HG03378 (cell line): Measurements from ENCODE around the gene BUB3.
A peak's percentile ranks its signal among the peaks of the same experiment; 100 is the strongest.
"Not testable (repeated sequence)": the region's sequence is repeated elsewhere in the genome, so short reads cannot be mapped to it uniquely, and the experiment has no call there.

Source experiments
- ATAC-seq: cut with Tn5 transposase; IDR thresholded peaks from one replicate; pipeline ENCODE4 v1.9.1; 2021; ENCODE audit warnings: mild to moderate bottlenecking, moderate library complexity; ENCODE audit not compliant: unreplicated experiment

Gene BUB3

GRCh38 chr10:123153486-123154091 is 613 bp upstream of the BUB3 start:
- ATAC-seq, result no peak

DNA sequence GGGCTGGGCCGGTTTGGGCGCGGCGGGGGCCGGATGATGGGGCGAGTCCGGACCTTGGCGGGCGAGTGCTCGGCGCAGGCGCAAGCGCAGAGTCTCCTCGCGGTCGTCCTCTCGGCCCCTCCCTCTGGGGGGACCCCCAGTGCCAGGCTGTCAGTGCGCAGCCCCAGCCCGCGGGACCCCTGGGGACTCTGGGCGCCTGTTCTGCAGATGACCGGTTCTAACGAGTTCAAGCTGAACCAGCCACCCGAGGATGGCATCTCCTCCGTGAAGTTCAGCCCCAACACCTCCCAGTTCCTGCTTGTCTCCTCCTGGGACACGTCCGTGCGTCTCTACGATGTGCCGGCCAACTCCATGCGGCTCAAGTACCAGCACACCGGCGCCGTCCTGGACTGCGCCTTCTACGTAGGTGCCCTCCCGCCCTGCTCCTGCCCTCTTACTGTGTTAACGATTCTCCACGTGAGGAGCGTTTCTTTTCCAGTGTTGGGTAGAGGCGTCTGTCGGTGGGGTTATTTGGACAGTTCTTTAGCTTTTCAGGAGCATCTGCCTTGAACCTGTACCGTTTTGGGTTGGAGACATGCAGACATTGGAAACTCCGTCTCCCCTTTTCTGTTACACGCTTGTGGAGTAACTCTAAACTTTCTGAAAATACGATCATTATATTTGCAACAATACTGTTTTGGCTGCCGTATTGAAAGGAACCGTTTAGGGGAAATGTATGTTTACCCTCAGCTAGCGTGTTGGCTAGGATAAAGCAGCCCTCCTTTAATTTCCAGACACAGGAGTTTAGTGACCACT is 706 bp downstream of the BUB3 start:
- peak; percentile 26 for ATAC-seq

DNA sequence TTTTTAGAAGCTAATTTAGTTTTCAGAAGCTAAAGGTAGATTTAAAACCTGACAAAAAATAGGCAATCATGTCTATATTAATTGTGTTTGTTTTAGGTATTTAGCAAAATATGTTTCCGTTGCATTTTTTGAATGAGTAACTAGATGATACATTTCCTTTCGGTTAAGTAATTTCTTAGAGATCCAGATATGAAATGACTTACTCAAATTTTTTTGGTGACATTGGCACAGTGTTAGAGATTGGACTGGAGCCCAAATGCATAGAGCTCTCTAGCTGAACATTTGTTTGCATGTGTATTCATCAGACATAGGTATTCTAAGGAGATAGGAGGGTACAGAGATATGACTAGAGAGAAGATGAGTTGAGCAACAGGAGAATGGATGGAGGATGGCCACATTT is 1.9 kb downstream of the BUB3 start:
- ATAC-seq, result no peak

GRCh38 chr10:123157210-123157609 is 3.0 kb downstream of the BUB3 start:
- no peak for ATAC-seq

GRCh38 chr10:123158682-123159081 is 4.5 kb downstream of the BUB3 start:
- no peak for ATAC-seq

DNA sequence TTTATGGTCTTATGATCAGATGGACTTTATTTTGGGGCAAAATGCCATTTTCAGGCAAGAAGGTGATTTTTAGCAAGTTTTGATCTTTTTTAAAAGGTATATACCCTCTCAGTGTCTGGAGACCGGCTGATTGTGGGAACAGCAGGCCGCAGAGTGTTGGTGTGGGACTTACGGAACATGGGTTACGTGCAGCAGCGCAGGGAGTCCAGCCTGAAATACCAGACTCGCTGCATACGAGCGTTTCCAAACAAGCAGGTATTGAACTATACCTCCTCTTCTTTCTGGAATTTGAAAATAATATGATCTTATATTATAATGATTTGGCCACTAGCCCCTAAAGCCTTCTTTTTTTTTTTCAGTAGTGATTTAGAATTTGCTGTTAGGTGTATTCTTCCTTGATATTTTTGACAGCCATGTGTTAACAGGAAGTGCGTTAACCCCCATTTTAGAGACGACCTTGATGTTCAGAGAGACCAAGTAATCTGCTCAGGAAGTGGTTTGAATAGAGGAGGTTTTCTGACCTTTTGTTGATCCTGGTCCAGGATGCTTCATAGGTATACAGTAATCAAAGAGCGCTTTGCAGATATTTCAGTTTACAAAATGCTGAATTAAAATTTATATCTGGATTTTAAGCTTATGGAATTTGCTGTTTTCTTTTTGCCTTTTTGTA is 6.2 kb downstream of the BUB3 start:
- ATAC-seq, result no peak

- no peak for ATAC-seq
Measured at GRCh38 chr10:123164319-123164718, 10.1 kb downstream of the BUB3 start.

- ATAC-seq, result no peak
Measured at GRCh38 chr10:123165445-123166072, 11.4 kb downstream of the BUB3 start.

GRCh38 chr10:123166618-123167017 is 12.4 kb downstream of the BUB3 start:
- ATAC-seq, result no peak

GRCh38 chr10:123170961-123171360 is 16.8 kb downstream of the BUB3 start:
- no peak for ATAC-seq

GRCh38 chr10:123171616-123172015 is 17.4 kb downstream of the BUB3 start:
- ATAC-seq, result not testable (repeated sequence)

DNA sequence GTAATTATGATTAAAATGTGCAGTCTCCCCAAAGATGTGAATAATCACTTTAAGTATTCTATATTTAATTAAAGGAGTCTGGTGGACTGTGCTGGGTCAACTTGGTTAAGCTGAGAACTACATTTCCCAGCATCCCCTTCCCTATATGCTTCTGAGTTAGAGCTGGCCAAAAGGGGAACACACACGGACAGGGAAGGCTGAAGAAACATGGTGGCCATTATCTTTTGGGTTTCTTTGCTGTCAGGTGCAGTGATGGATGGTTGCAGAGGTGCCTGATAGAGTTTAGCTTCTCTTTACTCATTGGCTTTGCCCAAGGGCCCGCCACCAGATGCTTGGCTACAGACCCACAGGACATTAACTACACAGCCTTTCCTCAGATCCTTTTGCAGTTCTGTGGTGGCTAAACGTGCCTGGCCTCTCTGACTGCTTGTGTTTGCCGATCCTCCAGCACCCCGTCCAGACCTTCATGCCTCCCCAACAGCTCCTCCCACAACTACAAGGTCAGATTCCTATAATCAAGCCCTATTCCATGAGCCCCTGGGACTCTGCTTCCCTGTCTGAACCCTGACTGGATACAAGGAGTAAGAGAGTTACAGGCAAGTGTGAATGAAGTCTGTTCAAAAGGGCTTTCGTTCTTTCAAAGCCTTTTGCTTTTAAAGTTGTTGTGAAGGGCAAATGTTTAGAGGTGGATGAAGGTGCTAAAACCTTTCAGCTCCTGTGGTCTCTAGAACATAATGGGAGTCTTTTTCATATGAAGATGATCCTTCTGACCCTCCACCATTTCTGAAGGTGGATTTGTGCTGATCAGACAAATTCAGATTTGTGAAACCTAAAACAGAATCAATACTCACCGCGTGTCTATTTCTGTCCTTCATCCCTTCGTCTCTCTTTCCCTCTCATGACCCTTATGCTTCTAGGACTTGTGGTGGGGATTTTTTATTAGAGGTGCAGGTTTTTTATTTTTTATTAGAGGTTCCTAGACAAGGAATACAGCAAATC is 21.5 kb downstream of the BUB3 start:
- ATAC-seq, result no peak

DNA sequence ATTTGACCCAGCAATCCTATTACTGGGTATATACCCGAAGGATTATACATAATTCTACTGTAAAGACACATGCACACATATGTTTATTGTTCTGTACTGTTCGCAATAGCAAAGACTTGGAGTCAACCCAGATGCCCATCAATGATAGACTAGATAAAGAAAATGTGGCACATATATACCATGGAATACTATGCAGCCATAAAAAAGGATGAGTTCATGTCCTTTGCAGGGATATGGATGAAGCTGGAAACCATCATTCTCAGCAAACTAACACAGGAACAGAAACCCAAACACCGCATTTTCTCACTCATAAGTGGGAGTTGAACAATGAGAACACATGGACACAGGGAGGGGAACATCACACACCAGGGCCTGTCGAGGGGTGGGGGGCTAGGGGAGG is 24.2 kb downstream of the BUB3 start:
- ATAC-seq, result not testable (repeated sequence)

GRCh38 chr10:123180101-123181090 is 26.2 kb downstream of the BUB3 start:
- ATAC-seq, result no peak

DNA sequence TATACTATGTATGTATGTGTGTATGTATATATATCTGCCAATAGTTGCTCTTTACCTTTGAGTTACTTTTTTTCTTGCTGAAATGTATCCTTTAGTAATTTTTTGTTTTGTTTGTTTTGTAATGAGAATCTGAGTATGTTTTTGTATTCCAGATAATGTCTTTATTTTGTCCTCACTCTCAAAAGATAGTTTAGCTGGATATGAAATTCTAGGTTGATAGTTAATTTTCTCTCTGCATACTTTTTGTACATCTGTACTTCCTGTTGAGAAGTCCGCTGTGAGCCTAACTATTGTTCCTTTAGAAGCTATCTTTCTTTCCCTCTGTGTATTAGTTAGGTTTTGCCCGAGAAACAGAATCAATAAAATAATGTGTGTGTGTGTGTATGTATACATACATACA is 29.5 kb downstream of the BUB3 start:
- no peak for ATAC-seq

DNA sequence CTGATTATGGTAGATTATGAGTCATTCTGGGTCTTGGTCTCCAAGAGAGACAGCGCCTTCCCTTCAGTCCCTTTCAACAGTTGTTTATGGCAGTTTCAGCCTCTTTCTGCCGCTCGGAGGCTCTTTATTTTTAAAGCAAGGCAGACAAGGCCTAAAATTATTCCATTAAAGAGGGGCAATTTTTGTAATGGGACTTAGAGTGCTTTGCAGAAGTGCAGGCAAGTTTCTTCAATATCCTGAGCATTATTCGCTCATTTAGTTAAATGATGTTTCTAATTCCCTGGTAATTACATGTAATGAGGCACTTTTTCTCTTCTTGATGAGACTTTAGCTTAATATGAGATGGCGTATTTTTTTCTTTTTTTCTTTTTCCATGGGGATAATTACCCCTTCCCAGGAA is 33.6 kb downstream of the BUB3 start:
- no peak for ATAC-seq

- ATAC-seq, result no peak
Measured at GRCh38 chr10:123191886-123192285, 37.7 kb downstream of the BUB3 start.

DNA sequence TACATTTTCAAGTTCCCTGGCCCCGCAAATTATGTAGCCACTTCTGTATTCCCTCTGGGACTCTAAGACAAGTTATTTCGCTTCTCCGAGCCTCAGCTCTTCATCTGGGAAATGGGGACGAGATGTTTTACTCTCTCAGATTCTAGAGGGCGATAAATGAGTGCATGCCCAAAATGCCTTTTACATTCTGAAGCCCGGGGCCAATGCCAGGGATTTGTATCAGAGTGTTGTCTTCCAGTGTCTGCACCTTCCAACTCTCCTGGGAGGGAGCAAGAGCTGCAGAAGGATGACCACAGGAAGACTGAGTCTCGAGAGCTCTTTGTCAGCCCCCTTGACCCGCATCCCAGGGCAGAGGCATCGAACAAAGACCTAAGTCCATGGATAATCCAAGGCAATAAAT is 39.9 kb downstream of the BUB3 start:
- ATAC-seq, result no peak

GRCh38 chr10:123200531-123200930 is 46.3 kb downstream of the BUB3 start:
- ATAC-seq, result no peak
